ENCODE data around the gene PAX5.

The PAX5 gene

GRCh38 chr9:36956908-36957307 lies 77.2 kb downstream of the PAX5 start:
- no peak for DNase-seq

- DNase-seq = no peak
These were observed 83.7 kb downstream of the PAX5 start for GRCh38 chr9:36950389-36950788.

GRCh38 chr9:36949466-36949865 lies 84.6 kb downstream of the PAX5 start:
- peak; percentile 14 for DNase-seq

GRCh38 chr9:36948051-36948450 lies 86.0 kb downstream of the PAX5 start:
- no peak for DNase-seq

GRCh38 chr9:36946653-36947052 lies 87.4 kb downstream of the PAX5 start:
- DNase-seq = no peak

DNA sequence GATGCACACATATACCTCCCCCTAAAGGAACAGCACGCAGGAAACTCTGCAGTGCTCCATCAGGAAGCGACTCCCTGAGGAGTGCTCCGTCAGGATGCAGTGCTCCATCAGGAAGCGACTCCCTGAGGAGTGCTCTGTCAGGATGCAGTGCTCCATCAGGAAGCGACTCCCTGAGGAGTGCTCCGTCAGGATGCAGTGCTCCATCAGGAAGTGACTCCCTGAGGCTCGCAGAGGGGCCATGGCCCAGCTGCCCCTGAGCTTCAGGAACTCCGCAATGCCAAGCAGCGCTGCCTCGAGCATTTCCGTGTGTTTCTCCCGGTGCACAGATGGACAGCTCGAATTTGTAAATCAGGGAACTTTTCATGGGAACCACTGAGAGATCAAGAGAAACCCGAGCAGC lies 88.1 kb downstream of the PAX5 start:
- DNase-seq = no peak

DNA sequence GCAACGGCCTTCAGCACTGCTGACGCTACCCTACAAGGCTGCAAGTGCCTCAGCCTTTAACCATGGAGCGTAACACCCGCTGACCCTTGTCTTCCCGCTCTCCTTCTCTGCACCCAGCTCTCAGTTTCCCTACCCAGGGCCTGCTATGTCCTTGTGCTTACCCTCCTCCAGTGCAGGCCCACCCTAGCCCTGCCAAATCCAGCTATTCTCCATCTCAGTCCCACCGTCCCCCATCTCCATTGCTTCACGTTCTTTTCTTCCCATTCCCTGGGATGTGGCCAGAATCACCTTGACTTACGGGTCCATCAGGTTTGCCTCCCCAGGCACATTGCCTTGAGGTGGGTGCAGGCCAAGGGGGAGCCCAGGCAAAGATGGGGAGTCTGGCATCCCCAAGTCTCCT lies 91.2 kb downstream of the PAX5 start:
- no peak for DNase-seq

- no peak for DNase-seq
These were observed 92.6 kb downstream of the PAX5 start for GRCh38 chr9:36941441-36941840.

- no peak for DNase-seq
These were observed 93.2 kb downstream of the PAX5 start for GRCh38 chr9:36940881-36941280.

GRCh38 chr9:36940500-36940853 lies 93.6 kb downstream of the PAX5 start:
- no peak for DNase-seq

DNA sequence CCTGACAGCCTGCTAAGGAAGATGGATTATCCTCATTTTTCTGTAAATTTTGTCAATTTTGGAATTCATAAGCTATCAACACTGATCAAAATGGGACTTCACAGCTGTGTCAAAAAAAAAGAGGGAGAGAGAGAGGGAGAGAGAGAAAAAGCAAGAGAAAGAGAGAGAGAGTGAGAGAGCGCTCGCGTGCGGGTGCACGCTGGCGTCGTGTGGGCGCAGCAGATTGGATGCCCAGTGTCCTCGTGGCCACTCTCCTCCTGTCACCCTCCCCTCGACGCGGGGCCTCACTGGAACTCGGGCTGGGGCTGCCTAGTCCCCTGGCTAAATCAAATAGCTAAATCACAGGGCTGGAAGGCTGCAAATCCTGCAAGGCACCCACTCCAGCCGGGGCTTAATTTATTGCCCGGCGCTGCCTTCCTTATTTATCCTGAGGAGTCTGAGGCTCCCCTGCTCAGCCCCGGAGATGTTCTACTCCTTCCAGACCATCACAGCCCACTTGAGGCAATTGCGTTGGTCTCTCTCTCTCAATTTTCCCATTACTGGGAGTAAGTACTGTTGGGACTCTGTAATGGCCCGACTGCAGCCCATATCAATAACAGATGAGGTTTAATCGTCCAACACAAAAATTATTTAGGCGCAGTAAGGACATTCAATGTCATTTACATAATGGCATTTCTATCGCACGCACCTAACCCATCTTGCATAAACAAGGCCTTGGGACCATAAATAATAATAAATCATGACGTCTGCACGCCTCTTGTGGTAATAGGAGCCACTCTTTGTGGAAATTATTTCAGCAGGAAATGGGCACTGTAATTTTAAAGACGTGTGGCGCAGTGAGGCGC lies 94.2 kb downstream of the PAX5 start:
- no peak for DNase-seq

DNA sequence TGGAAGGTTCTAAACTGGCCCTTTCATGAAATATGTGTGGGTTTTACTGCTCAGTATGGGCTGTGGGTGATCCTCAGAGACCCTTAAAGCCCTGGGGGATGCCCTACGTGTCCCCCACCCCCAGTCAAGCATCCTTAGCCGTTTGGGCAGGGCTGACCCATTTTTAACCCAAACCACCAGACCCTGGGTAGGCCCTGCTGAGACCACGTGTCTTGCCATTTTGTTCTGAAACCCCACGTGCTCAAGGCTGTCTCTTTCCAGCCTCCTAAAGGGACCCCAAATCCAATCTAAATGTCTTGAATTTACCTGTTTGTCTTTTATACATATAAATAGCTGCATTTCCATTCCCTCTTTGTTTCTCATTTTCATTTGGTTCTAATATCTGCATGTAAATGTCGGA lies 94.9 kb downstream of the PAX5 start:
- no peak for DNase-seq

- DNase-seq = no peak
These were observed 95.5 kb downstream of the PAX5 start for GRCh38 chr9:36938617-36939016.

- no peak for DNase-seq
These were observed 96.1 kb downstream of the PAX5 start for GRCh38 chr9:36937951-36938350.

- DNase-seq = no peak
These were observed 96.7 kb downstream of the PAX5 start for GRCh38 chr9:36937346-36937745.

DNA sequence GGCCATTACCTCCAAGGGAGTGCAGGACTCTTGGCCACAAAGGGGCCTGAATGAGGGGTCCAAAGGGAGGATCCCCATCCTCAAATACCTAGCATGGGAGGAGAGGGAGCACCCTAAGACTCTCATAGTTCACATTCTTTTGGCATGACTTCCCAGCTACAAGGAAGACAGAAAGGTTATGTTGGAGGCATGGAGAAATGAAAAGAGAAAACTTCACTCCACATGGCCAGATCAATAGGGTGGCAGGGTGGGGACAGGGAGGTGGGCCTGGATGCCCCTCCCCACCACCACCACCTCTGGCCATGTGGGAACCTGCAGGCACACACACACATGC lies 97.6 kb downstream of the PAX5 start:
- DNase-seq = no peak

GRCh38 chr9:36935768-36936497 lies 98.1 kb downstream of the PAX5 start:
- DNase-seq = no peak

GRCh38 chr9:36935332-36935731 lies 98.7 kb downstream of the PAX5 start:
- DNase-seq = no peak

DNA sequence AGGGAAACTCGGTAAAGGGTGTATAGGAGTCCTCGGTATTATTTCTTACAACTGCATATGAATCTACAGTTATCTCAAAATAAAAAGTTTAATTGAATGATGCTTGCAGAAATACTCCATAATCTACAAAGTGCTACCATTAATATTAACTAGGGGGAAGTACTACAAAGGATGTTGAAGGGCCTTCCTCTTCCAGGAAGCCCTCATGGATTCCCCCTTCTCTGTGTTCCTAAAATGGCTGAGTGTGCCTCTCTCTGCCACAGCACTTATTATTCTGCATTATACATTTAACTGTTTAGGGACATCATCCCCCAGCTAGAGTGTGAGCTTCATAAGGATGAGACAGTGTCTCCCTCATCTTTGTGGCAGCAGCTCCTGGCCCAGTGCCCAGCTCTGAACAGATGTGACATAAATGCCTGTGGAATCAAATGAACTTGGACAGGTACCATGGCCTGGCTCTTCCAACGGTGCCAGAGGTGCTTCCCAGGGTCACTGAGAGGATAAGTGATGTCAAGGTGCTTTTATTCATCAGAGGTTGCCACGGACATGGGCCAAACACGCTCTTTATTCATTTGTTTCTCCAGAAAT lies 99.5 kb downstream of the PAX5 start:
- DNase-seq = no peak

GRCh38 chr9:36933676-36934215 lies 100.3 kb downstream of the PAX5 start:
- no peak for DNase-seq

DNA sequence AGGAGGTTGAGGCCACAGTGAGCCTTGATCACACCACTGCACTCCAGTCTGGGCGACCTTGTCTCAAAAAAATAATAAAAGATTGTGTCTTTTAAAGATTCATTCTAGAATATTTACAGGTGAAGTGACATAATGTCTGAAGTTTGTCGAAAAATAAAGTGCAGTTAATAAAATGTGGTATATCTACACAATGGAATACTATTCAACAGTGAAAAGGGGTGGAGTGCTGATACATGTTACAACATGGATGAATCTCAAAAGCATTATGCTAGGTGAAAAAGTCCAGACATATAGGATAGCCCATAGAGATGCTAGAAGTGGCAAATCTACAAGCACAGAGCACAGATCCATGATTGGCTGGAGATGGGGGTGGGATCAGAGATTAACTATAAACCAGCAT lies 101.9 kb downstream of the PAX5 start:
- no peak for DNase-seq

GRCh38 chr9:36930941-36931340 lies 103.1 kb downstream of the PAX5 start:
- no peak for DNase-seq

- DNase-seq = no peak
These were observed 104.8 kb downstream of the PAX5 start for GRCh38 chr9:36929350-36929675.

DNA sequence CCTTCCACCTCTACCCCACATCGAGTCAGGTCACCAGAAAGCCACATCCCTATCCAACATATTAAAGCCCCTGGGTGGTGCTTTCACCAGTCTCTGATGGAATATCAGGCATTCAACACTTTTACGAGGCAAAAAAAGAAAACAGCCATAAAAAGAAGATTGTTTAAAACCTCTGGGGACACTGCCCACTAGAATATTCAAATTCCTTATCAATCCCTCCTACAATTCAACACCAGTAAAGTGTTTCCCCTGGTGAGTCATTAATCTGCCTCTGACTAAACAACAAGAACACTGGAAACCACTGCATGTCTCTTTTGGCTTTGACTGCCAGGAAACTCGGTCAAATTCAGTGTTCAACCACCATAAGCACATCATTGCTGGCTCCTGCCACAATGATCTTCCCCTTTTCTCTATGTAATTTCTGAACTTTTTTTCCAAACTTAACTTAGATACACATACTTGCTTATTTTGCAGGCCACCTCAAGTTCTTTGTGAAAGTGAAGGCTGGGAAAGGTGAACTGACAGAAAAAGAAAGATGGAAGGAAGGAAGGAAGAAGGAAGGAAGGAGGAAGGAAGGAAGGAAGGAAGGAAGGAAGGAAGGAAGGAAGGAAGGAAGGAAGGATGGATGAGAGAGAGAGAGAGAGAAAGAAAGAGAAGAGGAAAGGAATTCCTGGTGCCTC lies 105.3 kb downstream of the PAX5 start:
- no peak for DNase-seq

Measured in CD4-positive, alpha-beta T cell treated with Interferon gamma for 1 hour (primary cell).